Islet precursor cell (in vitro differentiated cells): ENCODE results near the gene MED13L.
"Not testable (repeated sequence)": the region's sequence is repeated elsewhere in the genome, so short reads cannot be mapped to it uniquely, and the experiment has no call there.

ENCODE experiments used
- DNase-seq: peaks from one replicate; pipeline ENCODE4 v3.0.0-alpha.2; 2018

Gene MED13L

DNA sequence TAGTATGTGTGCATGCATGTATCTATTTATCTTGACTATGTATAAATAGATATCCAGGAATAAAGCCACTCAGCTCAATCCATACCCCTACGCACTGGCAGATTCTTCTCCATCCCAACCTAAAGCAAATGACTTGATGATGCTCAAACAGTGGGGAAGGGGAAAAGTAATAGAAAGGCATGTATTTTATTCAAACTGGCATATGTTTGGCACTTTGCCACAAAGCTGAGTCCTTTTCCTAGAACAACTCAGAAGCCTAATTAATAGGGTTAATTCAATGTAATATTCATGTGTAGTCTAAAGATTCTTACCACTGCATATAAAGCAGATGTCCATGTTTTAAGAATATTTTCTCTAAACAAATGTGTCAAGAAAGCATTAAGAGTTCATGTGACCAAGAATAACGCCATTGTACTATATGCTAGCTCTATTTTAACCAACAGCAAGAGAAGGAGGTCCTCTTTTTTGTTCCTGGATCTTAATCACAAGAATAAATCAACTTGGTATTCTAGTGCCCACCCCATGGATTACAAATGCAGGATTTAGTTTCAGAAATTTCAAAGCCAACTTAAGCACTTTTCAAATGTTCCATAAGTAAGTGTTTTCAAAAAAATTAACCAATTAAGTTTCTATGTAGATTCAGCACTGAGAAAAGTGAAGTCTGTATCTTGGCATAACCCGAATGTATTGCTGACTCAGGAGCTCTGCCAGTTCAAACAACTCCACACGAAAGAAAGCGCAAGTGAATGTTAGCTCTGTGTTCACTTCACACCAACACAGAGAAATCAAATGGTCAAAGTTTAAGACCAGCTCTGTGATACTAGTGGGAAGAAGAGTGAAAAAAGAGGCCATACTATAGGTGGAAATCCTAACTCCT, 233.6 kb downstream of the MED13L start:
- no peak for DNase-seq

DNA sequence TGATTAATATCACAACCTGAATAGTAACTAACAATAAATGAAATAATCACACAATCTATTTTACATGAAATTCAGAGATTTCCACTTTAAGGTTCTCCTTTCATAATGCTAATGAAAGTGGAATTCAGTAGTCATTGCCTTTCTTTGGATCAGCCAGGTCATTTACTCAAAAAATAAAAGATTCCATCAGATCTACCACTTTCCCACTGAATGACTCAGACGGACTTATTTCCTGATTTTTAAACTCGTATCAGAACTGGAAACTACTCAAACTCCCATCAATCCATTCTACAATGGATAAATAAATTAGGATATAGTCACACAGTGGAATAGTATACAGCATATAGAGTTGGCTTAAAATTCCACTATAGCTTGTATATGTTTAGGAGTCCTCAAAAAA, 237.1 kb downstream of the MED13L start:
- no peak for DNase-seq

DNA sequence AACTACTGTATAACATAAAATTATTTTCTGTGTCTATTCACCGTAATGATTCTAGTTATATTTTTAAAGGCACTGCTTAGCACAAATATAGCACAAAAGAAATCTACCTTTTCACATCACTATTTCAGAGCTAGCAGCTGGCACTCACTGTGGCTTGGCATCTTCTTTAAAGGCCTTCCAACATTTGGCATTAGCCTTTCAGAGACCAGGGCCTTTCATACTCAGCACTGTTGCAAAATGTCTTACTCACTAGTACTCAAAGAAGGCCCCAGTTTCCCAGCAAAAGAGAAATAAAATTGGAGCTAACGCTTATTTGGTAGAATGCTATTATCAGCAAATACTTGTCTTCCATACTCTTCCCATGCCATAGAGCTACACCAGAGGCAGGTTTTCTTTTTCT, 238.4 kb downstream of the MED13L start:
- DNase-seq = no peak

DNA sequence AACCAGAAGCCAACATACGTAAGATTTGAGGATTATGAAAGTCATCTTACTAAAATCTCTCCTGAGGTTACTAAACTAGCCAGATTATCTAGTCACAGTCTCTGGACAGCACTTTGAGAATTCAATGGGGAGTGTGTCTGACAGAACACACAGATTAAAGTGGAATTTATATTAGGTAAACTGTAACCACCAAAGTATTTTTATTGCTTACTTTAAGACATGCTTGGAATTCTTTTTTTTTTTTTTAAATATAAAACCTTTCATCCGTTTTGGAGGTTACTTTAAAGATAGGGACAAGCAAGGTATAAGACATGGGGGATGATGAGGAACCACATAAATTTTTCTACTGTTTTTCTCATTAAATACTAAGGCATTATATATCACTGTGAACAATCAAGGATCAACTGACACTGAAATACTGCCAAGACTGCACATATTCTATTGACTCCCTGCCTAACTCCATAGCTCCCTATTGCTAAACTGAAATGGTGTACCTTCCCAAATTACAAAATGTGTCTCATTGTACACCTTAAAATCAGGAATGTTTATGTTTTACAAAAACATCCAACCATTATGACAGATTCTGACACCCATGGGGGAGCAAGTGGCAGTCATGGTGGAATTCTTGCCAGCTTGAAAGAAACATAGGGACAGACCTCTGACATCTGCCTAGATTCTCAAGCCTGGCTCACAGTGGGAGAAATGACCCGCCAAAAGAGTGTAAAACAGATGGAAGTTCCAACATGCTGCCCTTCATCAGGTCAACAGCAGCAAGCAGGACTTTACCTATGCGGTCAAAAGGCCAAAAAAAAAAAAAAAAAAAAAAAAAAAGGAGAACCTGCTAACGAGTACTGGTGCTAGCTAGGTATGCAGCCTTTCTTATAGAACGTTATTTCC, 239.3 kb downstream of the MED13L start:
- DNase-seq = no peak

DNA sequence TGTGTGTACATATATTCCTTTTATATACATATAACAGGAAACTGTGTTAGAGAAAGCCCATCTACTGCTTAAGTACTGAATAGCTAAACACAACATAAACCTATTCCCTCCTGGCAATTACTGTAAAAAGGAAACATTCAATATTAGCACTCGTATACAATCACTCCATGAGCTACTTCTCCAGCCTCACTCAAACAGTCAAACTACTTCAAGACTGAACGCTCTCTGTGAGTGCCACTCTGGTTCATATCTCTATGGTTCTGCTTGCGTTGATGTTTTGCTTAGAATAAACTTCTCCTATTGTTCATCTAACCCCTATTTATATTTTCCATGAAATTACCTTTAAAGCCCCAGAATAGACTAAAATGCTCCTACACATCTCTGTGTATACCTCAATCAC, 243.7 kb downstream of the MED13L start:
- DNase-seq = no peak

DNA sequence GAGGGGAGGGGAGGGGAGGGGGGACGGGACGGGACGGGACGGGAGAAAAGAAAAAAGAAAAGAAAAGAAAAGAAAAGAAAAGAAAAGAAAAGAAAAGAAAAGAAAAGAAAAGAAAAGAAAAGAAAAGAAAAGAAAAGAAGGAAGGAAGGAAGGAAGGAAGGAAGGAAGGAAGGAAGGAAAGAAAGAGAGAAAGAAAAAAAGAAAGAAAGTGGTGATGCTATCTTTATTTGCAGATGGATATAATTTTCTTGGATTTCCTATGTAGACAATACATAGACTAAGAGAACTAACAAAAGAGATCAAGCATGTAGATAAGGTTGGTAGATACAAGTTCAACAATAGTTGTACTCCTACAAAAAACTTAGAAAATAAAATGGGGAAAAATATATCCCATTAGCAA, 245.9 kb downstream of the MED13L start:
- DNase-seq = not testable (repeated sequence)

DNA sequence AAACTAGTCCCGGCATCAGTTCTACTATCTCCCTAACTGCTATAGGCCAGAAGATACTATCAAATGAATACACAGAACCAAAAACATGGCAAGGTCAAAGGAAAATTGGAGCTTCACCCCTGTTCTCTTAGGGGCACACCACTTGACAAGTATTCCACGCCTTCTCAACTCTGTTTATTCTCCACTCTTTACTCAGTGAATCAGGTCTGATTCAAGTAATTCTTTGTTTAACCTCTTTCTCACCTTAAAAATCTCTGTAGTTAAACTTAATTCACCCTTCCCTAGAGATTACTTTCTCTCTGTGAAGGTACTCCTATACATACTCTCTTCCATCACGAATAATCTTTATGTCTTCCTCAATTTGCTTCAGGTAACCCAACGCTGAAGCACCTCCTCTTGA, 248.9 kb downstream of the MED13L start:
- no peak for DNase-seq

DNA sequence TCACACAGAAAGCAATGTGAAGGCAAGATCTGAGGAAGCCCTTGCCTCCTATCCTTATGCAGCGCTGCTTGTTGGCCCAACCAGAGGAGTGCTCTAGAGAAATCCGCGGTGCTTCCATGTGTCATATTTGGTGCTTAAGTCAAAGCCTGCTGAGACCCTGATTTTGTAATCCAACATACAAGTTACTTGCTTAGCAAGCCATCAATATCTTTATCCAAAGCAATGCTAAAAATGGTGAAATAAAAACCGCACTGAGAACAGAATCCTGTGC, 250.0 kb downstream of the MED13L start:
- no peak for DNase-seq

DNA sequence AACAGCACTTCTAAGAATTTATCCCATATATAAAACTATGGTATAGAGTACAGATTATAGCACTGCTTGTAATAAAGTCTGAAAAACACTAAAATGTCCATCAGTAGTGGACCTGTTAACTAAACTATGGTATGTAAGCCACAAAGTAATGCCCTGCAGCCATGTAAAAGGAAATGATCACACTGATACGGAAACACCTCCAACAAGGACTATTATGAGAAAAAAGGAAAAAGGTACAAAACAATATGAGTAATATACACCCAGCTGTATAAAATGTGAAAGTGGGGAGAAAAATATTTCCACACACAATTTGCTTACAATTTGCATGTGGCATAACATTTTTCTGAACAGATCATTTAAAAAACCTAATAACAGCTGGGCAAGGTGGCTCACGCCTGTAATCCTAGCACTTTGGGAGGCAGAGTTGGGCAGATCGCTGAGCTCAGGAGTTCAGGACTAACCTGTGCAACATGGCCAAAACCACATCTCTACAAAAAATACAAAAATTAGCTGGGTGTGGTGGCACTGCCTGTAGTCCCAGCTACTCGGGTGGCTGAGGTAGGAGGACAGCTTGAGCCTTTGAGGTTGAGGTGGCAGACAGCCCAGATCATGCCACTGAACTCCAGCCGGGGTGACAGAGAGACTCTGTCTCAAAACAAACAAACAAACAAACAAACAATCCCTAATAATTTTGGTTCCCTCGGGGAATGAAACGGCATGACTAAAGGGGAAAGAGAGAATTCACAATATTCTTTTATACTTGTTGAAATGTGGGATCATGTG, 250.5 kb downstream of the MED13L start:
- DNase-seq = no peak

DNA sequence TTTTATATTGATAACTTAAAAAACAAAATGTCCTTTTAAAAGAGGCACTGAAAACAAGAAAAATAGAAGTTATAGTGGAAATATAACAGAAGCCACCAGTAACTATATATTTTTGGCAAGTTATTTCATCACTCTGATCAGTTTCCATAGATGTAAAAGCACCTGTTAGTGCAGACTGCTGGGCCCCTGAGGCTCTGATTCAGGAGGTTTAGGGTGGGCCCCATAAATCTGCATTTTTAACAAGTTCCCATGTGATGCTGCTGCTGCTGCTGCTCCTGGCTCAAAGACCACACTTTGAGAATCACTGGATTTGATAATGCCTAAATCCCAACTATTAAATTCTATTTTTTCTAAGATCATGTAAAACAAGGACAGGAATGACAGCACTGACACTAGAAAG, 251.1 kb downstream of the MED13L start:
- DNase-seq = no peak

DNA sequence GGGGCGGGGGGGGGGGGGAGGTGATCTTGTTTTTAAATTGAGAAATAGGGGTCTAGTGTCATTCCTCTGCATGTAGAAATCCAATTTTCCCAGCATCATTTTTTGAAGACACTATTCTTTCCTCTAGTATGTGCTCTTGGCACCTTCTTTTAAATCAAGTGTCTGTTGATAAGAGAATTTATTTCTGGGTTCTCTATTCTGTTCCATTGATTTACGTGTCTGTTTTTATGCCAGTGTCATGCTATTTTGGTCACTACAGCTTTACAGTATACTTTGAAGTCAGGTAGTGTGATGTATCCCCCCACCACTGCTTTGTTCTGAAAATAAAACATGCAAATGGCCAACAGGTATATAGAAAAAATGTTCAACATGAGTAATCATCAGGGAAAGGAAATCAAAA, 252.7 kb downstream of the MED13L start:
- no peak for DNase-seq

DNA sequence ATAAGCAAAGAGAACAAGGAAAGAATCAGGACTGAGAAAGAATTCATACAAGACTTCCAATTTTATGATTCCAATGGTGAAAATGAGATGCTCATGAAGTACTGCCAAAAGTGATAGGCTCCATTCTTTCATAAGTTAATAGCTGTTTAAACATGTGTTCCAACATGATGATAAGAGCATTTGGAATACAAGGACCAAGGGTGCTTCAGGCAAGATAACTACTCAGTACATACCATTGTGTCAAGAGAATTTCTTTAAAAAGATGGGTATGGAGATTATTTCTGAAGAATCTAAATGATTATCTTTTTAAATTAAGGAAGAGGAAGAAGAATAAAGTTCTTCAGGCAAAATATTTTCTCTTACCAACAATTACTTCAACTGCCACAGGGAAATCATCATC, 258.1 kb downstream of the MED13L start:
- DNase-seq = no peak

DNA sequence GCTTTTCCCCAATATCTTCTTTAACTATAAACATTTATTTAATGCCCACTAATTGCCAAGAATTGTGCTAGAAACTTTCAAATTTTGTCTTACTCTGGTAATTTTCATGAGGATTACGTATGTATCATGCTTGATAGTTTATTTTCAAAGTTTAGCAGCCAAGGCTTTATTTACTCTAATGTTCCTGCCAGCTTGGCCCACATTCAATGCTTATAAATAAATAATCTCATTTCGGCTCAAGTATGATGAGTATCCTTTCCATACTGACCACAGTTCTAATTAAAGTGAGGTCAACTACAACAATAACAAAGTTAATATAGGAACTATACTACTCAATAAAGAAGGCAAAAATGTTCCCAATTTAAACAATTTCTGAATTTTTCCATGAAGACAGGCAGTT, 259.2 kb downstream of the MED13L start:
- no peak for DNase-seq

DNA sequence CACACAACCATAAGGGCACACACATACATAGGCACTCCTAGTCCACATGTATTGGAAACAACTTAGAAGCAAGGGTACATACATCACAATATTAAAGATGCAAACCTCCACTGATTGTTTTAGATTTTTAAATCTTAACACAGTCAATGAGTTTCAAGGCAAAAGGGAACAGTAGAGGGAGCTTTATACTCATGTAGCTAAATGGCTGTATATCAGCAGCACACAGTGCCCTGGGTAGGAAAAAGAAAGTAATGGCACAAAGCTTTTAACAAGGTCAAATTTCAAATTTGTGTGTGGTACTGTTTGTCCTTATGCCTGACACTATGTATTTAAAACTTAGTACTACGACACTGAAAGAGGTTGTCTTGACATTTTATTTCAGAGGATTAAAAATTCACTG, 262.0 kb downstream of the MED13L start:
- DNase-seq = no peak

DNA sequence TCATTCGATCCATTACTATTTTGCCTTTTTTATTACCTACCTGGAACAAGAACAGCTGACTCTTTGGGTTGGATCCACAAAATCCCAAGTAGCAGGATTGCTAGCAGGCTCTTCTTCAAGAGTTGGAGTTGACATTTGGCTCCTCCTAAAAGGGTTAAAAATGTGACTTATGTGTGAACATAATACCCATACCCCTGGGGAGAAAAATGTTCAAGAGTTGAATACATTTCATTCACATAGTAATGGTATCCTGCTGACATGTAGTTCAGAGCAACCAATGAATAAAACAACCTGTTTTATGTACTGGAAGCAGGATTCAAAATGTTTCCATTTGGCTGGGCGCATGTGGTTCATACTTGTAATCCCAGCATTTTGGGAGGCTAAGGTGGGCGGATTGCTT, 264.7 kb downstream of the MED13L start:
- DNase-seq = no peak

DNA sequence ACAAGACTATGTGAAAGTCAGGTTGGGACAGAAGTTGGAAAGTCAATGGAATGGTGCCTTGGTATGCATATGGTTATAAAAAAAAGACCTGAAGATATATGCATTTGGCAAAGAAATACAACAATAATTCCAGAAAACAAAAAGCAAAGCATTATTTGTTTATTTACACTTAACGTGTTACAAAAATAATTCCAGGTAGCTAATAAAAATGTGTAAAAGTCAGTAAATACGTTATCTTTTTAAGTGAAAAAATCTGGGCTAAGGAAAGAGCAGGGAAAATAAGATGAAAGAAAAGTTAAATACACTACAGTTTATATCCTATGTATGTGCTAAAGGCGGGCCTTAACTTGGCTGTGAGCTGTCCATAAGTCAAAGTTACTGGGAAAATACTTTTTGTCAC, 266.3 kb downstream of the MED13L start:
- no peak for DNase-seq

DNA sequence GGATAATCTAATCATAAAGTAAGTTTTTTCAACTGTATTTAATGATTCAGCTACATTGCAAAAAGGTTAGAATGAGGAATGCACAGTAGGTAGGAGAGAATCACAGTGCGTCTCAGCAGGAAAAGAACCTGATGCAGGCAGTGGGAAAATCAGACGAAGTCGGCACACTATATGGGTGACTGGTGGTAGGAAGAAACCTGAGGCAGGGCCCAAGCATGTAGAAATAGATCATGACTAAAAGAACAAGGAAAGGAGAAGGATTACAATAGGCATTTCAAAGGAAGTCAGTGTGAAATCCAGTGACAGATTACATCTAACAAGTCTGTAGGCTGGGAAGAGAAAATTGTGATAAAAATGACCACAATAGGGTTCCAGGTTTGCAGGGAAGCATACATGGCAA, 267.0 kb downstream of the MED13L start:
- DNase-seq = no peak

DNA sequence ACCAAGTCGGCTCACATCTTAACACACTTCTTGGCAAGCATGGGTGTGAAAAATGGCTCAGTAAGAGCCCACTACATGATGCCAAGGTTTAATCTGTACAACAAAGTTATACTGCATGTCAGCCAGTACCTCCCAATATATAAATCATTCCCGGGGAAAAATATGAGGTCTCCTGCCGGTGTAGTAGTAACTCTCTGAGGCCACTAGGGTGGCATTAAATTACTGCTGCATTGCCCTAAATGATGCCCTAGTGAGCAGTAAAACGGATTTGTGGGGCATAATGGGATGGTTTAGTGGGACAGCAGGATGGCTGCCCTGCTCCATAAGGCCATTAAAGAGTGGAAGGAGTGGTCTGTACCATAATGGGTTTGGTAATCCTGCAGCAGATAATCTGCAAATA, 267.7 kb downstream of the MED13L start:
- DNase-seq = no peak

DNA sequence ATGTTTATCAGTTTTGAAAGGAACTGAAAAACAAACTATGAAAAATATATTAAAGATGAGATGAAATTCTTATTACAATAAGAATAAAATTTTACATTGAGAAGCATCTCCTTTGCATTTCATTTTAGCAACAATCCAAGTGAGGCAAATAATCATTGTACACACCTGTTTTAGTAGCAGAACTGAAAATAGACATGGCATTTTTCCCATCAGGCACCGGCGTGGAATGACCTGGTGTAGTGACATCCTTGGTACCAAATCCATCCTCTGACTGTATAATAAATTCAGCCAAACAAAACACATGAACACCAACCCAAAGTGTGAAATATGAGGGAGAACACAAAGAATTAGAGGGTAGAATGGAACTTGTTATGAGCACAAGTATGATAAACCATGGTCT, 271.4 kb downstream of the MED13L start:
- DNase-seq = no peak

DNA sequence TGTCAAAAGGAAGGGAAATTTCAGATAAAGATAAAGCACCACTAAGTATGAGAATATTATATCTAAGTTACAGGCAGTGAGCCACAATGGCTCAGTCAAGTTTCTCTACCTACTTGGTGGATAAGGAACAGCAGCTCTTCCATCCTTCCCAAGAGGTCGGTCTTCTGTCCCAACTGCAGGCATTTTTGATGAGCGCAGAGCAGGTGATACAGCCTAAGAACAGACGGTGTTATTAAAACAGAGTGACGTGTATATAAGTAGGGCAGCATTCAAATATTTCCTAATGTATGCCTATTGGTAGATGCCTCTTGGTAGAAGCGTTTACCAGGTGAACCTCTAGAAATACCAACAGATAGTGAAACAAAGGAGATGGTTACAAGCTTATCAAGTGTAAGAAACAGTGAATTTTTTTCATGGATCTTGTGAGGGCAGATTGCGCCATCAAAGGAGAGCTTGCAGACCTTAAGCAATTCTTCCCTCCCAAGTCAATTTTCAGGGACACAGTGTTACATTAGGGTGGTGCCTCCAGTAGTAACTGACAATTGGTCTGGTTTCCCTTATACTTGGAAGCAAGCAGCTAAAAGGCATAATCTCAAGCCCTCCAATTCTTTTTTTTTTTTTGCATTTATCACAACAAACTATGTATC, 274.5 kb downstream of the MED13L start:
- no peak for DNase-seq

DNA sequence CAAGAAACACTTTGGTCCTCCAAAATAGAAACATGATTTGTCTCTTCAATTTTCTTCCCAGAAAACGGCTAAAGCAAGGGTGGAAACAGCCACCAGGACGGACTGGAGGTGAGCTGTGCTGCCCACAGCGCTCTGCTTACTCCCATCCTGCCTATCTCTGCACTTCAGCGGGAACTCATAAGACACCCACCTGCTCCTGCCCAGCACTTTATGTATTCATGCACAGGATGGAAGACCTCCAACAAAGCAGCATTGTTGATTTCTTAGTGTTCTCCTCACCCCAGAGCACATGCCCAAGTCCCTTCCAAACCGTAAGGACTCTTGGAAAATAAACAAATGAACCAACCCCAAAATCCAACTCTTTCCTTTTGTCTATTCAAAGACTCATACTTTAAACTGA, 277.2 kb downstream of the MED13L start:
- DNase-seq = no peak

DNA sequence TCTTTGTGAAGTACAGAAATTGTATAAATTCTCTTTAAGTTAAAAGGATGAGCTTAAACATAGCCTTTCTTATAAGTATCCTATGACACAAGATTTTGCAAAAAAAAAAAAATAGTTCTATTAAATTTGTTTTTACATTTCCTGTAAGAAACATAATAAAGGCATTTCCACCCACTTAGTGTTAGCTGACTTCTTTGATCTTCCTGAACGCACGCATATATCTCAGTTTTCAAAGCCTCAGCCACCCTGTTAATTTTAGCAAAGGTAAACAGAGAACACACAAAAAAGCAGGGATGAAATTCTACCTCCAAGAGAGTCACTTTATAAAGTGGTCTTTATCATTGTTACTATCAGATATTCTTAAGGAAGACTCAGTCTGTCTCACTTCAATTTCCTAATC, 277.9 kb downstream of the MED13L start:
- no peak for DNase-seq
